Measurements from ENCODE around the gene GRIK1. TPM values are rescaled to one million over a fixed set of nuclear protein-coding genes. Genes with fewer than 3 reads are reported as not detected.
A peak's percentile ranks its signal among the peaks of the same experiment; 100 is the strongest.

Gene GRIK1
- polyA plus RNA-seq, 3 donors: not detected

GRCh38 chr21:29810871-29811270 is 128.9 kb downstream of the GRIK1 start:
- peak overlapping the region in 1 of 7 donors; percentile 6 for H3K27ac Mint-ChIP-seq
- Histone ChIP-seq H3K4me1 (ENCODE audit: control insufficient read depth in 1 of 2, insufficient read depth in 2 of 2, low read length in 2 of 2) (peaks cover 12 to 13% of the 10 kb centered on the region in 2 donors), H4K20me1 (ENCODE audit: insufficient read depth, low read length) (no peaks in the 10 kb centered on the region), H3K27me3 (ENCODE audit: control insufficient read depth in 2 of 2, insufficient read depth in 2 of 2, low read length in 2 of 2) (no peaks in the 10 kb centered on the region), H3K79me2 (ENCODE audit: insufficient read depth, low read length) (no peaks in the 10 kb centered on the region), H3K4me2 (replicated peaks; ENCODE audit: extremely low read depth, low read length, poor library complexity, severe bottlenecking) (no peak overlapping the region), H3K9ac (ENCODE audit: insufficient read depth, low read length, poor library complexity, severe bottlenecking) (no peak overlapping the region), H3K9me3 (replicated peaks in 1 of 2; ENCODE audit: control insufficient read depth in 1 of 2, insufficient read depth in 1 of 2, low read length in 2 of 2) (no peaks in the 10 kb centered on the region), H3K27ac (ENCODE audit: low read depth in 1 of 2, low read length in 2 of 2) (no peak overlapping the region), H3K36me3 (replicated peaks in 1 of 2; ENCODE audit: control insufficient read depth in 1 of 2, insufficient read depth in 2 of 2, low read length in 2 of 2) (no peaks in the 10 kb centered on the region), H2AFZ (ENCODE audit: insufficient read depth, low read depth, low read length, poor library complexity, severe bottlenecking) (no peak overlapping the region), H3K4me3 (replicated peaks in 1 of 3; ENCODE audit: low read depth in 2 of 3, low read length in 3 of 3) (no peak overlapping the region)
- H3K27me3 Mint-ChIP-seq (ENCODE audit: low read depth in 3 of 3): no peaks in the 10 kb centered on the region
- 100% methylated on average over 3 of the region's 4 CpGs for WGBS (ENCODE audit: insufficient coverage)
- no peak for TF ChIP-seq CTCF (IDR thresholded peaks at IDR 0.05)
- DNase-seq: no peak
- H3K4me1 Mint-ChIP-seq: peaks cover 11% of the 10 kb centered on the region
- no peaks in the 10 kb centered on the region for H3K36me3 Mint-ChIP-seq
- peaks cover 0 to 7% (median 2%) of the 10 kb centered on the region in 7 donors for H3K9me3 Mint-ChIP-seq
- intact Hi-C loops (cut with micrococcal nuclease): no loop called here
- H3K4me3 Mint-ChIP-seq: no peak overlapping the region

GRCh38 chr21:29808153-29808552 is 131.6 kb downstream of the GRIK1 start:
- Histone ChIP-seq H3K36me3 (replicated peaks in 1 of 2; ENCODE audit: control insufficient read depth in 1 of 2, insufficient read depth in 2 of 2, low read length in 2 of 2) (no peaks in the 10 kb centered on the region), H2AFZ (ENCODE audit: insufficient read depth, low read depth, low read length, poor library complexity, severe bottlenecking) (no peak overlapping the region), H4K20me1 (ENCODE audit: insufficient read depth, low read length) (no peaks in the 10 kb centered on the region), H3K4me3 (replicated peaks in 1 of 3; ENCODE audit: low read depth in 2 of 3, low read length in 3 of 3) (no peak overlapping the region), H3K27ac (ENCODE audit: low read depth in 1 of 2, low read length in 2 of 2) (no peak overlapping the region), H3K9me3 (replicated peaks in 1 of 2; ENCODE audit: control insufficient read depth in 1 of 2, insufficient read depth in 1 of 2, low read length in 2 of 2) (no peaks in the 10 kb centered on the region), H3K79me2 (ENCODE audit: insufficient read depth, low read length) (no peaks in the 10 kb centered on the region), H3K27me3 (ENCODE audit: control insufficient read depth in 2 of 2, insufficient read depth in 2 of 2, low read length in 2 of 2) (no peaks in the 10 kb centered on the region), H3K4me2 (replicated peaks; ENCODE audit: extremely low read depth, low read length, poor library complexity, severe bottlenecking) (no peak overlapping the region), H3K4me1 (ENCODE audit: control insufficient read depth in 1 of 2, insufficient read depth in 2 of 2, low read length in 2 of 2) (no peaks in the 10 kb centered on the region), H3K9ac (ENCODE audit: insufficient read depth, low read length, poor library complexity, severe bottlenecking) (no peak overlapping the region)
- WGBS (ENCODE audit: insufficient coverage): 88% methylated on average over 1 of the region's 2 CpGs
- no peaks in the 10 kb centered on the region for H3K4me1 Mint-ChIP-seq
- no peak for TF ChIP-seq CTCF (IDR thresholded peaks at IDR 0.05)
- DNase-seq: no peak
- H3K36me3 Mint-ChIP-seq: no peaks in the 10 kb centered on the region
- intact Hi-C loops (cut with micrococcal nuclease): no loop called here
- H3K4me3 Mint-ChIP-seq: no peak overlapping the region
- no peak overlapping the region for H3K27ac Mint-ChIP-seq
- H3K27me3 Mint-ChIP-seq (ENCODE audit: low read depth in 3 of 3): peaks cover 0 to 1% (median 0%) of the 10 kb centered on the region in 3 donors
- H3K9me3 Mint-ChIP-seq: no peaks in the 10 kb centered on the region
